NCI-H460 (cell line): ENCODE data around the gene TSPAN32. TPM values are rescaled to one million over a fixed set of nuclear protein-coding genes. Genes with fewer than 3 reads are reported as not detected.

Source experiments
- DNase-seq: peaks from one replicate; pipeline ENCODE4 v3.0.0-alpha.2; 2016; ENCODE audit warnings: low read depth; ENCODE audit errors: extremely low read depth
- polyA plus RNA-seq: library from polyadenylated mRNA; depleted of rRNA; stranded (reverse); fragments of >200 nt; gene quantifications from 2 replicates; pipeline ENCODE4 v1.2.3, GENCODE V29; 2014; cell fraction: nucleus; rRNA removed
- total RNA-seq: library from RNA; depleted of rRNA; stranded (reverse); fragments of >200 nt; shearing (Covaris generic); gene quantifications from 2 replicates; pipeline ENCODE4 v1.2.3, GENCODE V29; 2014; rRNA removed

TSPAN32 gene
- not detected in 2 replicates for total RNA-seq
- not detected in 2 replicates for polyA plus RNA-seq

- DNase-seq, result no peak
Observed at GRCh38 chr11:2301631-2302305, at the start of gene TSPAN32, which contains the start of gene C11orf21. Gene TSPAN32, plus strand, starts transcription at chr11:2302013. Its CDS starts 137 bp downstream, at chr11:2302150. Gene C11orf21, minus strand, starts transcription at chr11:2301918. Its CDS starts 110 bp downstream, at chr11:2301808.

DNA sequence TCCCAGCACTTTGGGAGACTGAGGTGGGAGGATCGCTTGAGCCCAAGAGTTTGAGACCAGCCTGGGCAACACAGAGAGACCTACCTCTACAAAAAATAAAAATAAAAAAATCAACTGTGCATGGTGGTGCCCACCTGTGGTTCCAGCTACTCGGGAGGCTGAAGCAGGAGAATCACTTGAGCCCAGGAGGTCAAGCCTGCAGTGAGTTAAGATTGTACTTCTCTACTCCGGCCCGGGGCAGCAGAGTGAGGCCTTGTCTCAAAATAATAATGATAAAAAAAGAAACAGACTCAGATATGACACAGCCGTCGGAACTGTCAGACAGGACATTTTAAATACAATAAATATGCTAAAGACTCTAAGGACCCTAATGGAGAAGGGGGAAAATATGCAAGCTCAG lies 49.8 kb upstream of the TSPAN32 start:
- DNase-seq, result no peak

DNA sequence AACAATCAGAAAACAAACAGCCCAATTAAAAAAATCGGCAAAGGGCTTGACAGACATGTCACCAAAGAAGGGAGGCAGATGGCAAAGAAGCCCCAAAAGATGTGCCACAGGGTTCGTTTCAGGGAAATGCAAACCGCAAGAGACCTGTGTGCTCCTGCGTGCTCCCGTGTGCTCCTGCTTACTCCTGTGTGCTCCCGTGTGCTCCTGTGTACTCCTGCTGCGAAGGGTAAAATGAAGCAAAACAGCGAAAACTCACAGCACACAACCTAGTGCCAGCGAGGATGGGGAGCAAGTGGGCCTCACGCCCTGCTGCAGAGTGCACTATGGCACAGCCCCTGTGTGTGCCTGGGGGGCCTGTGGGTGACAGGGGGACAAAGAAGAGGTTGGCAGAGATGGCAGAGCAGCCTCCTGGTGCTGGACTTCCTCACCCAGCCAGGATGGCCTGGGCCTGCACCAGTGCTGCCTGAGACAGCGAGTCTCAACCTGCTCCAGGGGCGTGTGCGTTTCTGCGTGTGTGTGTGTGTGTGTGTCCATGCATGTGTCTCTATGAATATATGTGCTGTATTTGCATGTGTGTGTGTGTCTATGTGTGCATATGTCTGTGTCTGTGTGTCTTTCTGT lies 45.4 kb upstream of the TSPAN32 start:
- no peak for DNase-seq

- no peak for DNase-seq
Observed at GRCh38 chr11:2256951-2257700, 44.7 kb upstream of the TSPAN32 start.

DNA sequence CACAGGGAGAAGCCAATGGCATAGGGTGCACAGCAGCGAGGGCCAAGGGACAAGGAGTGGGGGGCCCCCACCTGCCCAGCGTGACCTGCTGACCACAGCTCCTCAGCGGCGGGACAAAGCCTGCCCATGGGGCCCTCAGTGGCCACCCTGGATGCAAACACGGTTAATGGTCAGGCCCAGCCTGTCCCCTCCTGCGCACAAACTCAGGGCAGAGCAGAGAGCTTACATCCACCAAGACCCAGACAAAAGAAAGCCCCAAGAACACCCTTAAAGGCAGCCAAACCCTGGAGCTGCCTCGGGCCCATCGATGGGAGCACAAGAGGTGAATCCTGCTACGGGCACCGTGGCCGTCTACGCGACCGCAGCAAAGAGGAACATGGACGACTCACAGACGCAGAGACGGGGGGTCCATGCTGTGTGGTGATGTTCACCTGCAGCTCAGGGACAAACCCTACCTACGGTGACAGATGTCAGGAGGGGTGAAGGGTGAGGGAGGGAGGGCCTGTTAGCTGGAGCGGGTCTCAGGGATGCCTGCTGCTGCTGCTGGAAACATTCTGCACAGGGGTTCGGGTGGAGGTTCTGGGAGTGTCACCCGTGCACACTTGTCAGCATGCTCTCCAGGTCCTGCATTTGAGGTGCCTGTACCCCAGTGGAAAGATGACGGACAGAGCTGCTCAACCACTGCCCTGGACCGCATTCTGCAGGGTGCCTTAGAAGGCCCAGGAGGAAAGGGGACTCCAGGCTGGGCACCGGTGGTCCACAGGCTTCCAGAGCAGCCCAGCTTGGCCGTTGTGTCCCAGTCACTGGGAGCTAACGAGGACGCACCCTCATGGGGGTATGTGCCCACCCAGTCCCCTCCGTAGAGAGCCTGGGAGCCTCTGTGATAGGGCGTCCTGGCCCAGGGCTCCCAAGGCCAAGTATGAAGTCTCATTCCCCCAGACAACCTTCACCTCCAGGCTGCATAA lies 43.0 kb upstream of the TSPAN32 start:
- DNase-seq, result no peak

DNA sequence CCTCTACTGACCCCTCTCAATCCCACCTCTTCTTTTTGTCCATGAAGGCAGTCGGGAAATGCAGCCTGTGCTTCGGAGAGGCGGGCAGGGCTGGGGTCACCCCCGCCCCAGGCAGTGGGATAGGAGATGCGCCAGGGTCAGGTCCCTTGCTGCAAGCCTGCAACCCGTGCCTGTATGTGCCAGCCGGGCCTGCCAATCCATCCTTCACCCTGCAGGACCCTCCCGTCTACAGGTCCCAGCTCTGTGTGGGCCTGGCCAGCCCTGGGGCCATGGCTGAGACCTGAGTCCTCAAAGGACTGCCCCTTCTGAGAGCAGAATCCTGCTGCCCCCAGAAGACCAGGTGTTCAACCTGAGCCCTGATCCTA lies 42.4 kb upstream of the TSPAN32 start:
- no peak for DNase-seq

DNA sequence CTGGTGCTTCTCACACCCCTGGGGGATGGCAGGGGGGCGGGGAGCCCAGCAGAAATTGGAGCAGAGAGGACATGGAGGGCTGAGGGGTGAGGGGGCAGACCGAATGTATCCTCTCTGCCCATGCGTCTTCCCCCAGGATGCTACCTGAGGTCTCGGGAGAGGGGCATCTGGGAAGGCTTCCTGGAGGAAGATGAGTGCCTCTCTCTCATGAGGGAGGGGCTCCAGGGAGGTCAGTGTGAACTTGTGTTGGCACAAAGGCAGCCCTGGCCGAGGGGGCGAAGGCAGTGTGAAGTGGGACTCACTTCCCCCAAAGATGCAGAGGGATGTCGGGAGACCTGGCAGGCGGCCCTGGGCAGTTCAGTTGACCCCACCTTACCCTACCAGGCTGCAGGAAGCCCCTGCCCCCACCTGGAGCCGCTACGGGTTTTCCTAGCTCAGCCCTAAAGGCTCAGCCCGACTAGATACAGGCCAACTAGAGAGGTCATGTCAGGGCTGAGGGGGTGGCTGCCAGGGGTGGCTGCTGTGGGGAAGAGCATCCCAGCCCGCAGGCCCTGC lies 41.8 kb upstream of the TSPAN32 start:
- DNase-seq, result no peak

- DNase-seq, result no peak
Observed at GRCh38 chr11:2260491-2261364, 41.1 kb upstream of the TSPAN32 start.

DNA sequence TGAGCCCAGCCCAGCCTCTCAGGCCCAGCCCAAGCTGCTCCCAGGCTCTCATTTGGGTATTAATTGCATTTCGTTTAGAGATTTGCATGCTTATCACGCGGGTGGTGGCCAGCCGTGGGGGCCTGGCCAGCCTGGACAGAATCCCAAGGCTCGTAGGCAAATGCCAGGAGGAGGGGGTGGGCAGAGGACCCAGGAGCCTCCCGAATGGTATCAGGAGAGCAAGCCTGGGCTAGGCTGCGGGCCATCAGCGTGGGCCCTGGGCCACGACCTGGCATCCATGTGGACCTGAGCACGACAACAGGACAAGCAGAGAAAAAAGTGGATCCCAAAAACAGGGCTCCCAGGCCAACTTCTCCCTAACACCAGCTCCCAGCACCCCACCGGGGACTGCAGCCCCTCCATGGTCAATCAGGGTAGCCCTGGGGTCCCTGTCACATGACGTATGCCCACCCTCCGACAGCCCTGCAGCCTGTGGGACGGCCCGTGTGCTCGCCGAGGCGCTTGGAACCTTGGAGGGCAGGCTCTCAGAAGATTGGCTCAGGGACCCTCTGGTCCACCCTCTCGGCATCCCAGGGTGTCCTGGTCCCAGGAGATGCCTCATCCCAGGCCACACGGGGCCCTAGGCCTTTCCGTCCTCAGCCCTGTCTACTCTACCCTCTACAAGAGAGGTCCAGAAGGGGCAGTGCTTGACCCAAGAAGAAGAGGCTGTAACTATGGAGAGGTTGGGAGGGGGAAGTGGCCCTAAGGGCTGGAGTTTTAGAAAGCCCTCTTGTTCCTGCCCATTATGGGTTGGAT lies 40.2 kb upstream of the TSPAN32 start:
- no peak for DNase-seq

GRCh38 chr11:2262301-2263070 lies 39.3 kb upstream of the TSPAN32 start:
- no peak for DNase-seq

- no peak for DNase-seq
Observed at GRCh38 chr11:2263071-2263565, 38.7 kb upstream of the TSPAN32 start.

DNA sequence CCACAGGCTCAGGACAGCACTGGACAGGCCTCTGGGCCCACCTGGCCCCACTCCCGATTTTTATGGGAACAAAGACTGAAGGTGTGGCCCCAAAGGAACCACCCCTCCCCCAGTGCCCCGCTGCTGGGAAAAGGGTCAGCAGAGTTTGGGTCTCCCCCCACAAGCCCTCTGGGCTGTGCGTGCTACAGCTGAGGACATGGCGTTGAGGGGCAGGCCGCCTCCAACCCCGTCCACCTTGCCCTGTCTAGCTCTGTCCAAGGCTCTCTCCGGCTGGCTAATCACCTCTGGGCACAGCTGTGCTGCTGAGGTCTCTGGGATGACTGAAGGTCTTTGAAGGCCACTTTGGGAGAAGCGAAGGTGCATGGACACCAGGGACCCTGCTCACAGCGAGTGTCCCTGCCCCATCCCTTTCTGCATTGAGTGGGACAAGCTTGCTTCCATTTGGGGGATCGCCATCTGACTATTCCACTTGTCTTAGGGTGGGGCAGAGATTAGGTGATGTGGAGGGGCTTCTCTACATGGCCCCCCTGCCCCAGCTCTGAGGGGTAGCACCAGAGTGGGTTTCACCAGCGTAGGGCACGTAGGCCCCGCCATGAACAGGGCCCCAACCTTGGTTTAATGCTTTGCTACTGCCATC lies 38.0 kb upstream of the TSPAN32 start:
- no peak for DNase-seq

DNA sequence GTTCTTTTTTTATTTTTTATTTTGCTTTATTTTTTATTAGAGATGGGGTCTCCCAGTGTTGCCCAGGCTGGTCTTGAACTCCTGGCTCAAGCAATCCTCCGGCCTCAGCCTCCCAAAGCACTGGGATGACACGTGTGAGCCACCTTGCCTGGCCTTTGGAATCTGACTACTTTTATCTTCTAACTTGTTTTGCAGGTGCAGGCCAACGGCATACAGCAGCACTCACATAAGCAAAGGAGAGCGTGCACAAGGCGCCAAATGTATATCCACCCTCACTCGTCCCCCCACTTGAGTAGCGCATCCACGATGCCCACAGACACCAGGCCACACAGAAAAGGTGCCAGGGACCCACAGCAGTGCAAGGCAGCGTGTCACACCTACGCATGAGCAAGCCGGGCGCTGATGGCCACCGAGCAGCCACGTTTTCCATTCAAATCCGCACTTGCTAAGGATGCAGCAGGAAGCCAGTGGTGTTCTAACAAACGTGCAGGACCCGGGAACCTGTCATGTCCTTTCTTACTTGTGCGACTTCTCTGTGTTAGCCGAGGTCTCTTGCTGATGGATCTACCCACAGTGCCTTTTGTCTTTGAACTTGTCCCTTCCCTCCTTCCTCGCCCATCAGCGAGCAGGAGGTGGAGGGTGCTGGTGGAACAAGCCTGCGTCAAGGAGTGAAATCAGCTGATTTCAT lies 37.3 kb upstream of the TSPAN32 start:
- no peak for DNase-seq

GRCh38 chr11:2265396-2265795 lies 36.4 kb upstream of the TSPAN32 start:
- DNase-seq, result no peak

- DNase-seq, result no peak
Observed at GRCh38 chr11:2265854-2266585, 35.8 kb upstream of the TSPAN32 start.
